H9 (cell line): ENCODE data around the gene BRF1. TPM values are rescaled to one million over a fixed set of nuclear protein-coding genes. Genes with fewer than 3 reads are reported as not detected.

Experiments used
- DNase-seq: peaks from one replicate; pipeline ENCODE4 v3.0.0-alpha.2; 2017
- H2AFZ ChIP-seq: one replicate; pipeline ENCODE4 v1.6.1; 2013; ENCODE audit warnings: mild to moderate bottlenecking, low read length, control low read depth, moderate library complexity
- H2AK5ac ChIP-seq: 2 replicates; pipeline ENCODE4 v1.6.1; 2013; ENCODE audit warnings: low read length, control low read depth, mixed read lengths; ENCODE audit not compliant: insufficient read length
- H2BK120ac ChIP-seq: one replicate; pipeline ENCODE4 v1.6.1; 2013; ENCODE audit warnings: low read depth, mild to moderate bottlenecking, low read length, control low read depth, inconsistent platforms; ENCODE audit not compliant: poor library complexity, severe bottlenecking
- H2BK12ac ChIP-seq: 2 replicates; pipeline ENCODE4 v1.6.1; 2013; ENCODE audit warnings: low read length, control low read depth, mixed read lengths, low read depth; ENCODE audit not compliant: insufficient read length
- H2BK15ac ChIP-seq: 2 replicates; pipeline ENCODE4 v1.6.1; 2013; ENCODE audit warnings: low read depth, low read length, control low read depth
- H2BK20ac ChIP-seq: one replicate; pipeline ENCODE4 v1.6.1; 2013; ENCODE audit warnings: low read depth, mild to moderate bottlenecking, low read length, control low read depth, inconsistent platforms; ENCODE audit not compliant: poor library complexity, severe bottlenecking
- H2BK5ac ChIP-seq: 2 replicates; pipeline ENCODE4 v1.6.1; 2013; ENCODE audit warnings: low read length, control low read depth, mixed read lengths; ENCODE audit not compliant: insufficient read length
- H3K14ac ChIP-seq: 2 replicates; pipeline ENCODE4 v1.6.1; 2013; ENCODE audit warnings: low read length, control low read depth; ENCODE audit not compliant: insufficient read depth
- H3K18ac ChIP-seq: 2 replicates; pipeline ENCODE4 v1.6.1; 2013; ENCODE audit warnings: low read depth, mild to moderate bottlenecking, mixed read lengths, low read length, control low read depth; ENCODE audit not compliant: insufficient read length
- H3K23ac ChIP-seq: 2 replicates; pipeline ENCODE4 v1.6.1; 2013; ENCODE audit warnings: low read length, control low read depth, mixed read lengths, low read depth; ENCODE audit not compliant: insufficient read length
- H3K23me2 ChIP-seq: 2 replicates; pipeline ENCODE4 v1.6.1; 2013; ENCODE audit warnings: low read depth, mild to moderate bottlenecking, mixed read lengths, low read length, control low read depth; ENCODE audit not compliant: insufficient read length, poor library complexity, severe bottlenecking
- H3K27ac ChIP-seq: 2 replicates; pipeline ENCODE4 v1.5.1; 2013; ENCODE audit warnings: low read length, control low read depth, mixed read lengths, low read depth; ENCODE audit not compliant: insufficient read length
- H3K27me3 ChIP-seq: 2 replicates; pipeline ENCODE4 v1.6.1; 2013; ENCODE audit warnings: low read length, control low read depth, inconsistent platforms; ENCODE audit not compliant: insufficient read depth
- H3K4ac ChIP-seq: 2 replicates; pipeline ENCODE4 v1.6.1; 2013; ENCODE audit warnings: low read depth, mild to moderate bottlenecking, control low read depth, inconsistent platforms, low read length, moderate library complexity
- H3K4me1 ChIP-seq: 2 replicates; pipeline ENCODE4 v1.6.1; 2013; ENCODE audit warnings: low read length, control low read depth, inconsistent platforms; ENCODE audit not compliant: insufficient read depth
- H3K4me2 ChIP-seq: 2 replicates; pipeline ENCODE4 v1.6.1; 2013; ENCODE audit warnings: low read length, control low read depth, mixed read lengths; ENCODE audit not compliant: insufficient read length, insufficient read depth
- H3K56ac ChIP-seq: 2 replicates; pipeline ENCODE4 v1.6.1; 2013; ENCODE audit warnings: low read depth, mild to moderate bottlenecking, mixed read lengths, low read length, control low read depth; ENCODE audit not compliant: insufficient read length
- H3K79me1 ChIP-seq: 2 replicates; pipeline ENCODE4 v1.6.1; 2013; ENCODE audit warnings: low read depth, mild to moderate bottlenecking, moderate library complexity, low read length, control low read depth, inconsistent platforms; ENCODE audit not compliant: insufficient read depth, poor library complexity, severe bottlenecking
- H3K79me2 ChIP-seq: 2 replicates; pipeline ENCODE4 v1.6.1; 2013; ENCODE audit warnings: low read length, control low read depth, inconsistent platforms; ENCODE audit not compliant: insufficient read depth
- H3K9ac ChIP-seq: 2 replicates; pipeline ENCODE4 v1.6.1; 2013; ENCODE audit warnings: low read length, control low read depth, mixed read lengths; ENCODE audit not compliant: insufficient read length; ENCODE audit errors: extremely low read depth
- H3K9me3 ChIP-seq: one replicate; pipeline ENCODE4 v1.6.1; 2013; ENCODE audit warnings: low read depth, low read length, inconsistent platforms; ENCODE audit not compliant: control insufficient read depth
- H3T11ph ChIP-seq: one replicate; pipeline ENCODE4 v1.6.1; 2013; ENCODE audit warnings: mild to moderate bottlenecking, low read length, control low read depth, inconsistent platforms
- H4K20me1 ChIP-seq: one replicate; pipeline ENCODE4 v1.6.1; 2013; ENCODE audit not compliant: control insufficient read depth, insufficient read length, insufficient read depth
- H4K5ac ChIP-seq: 2 replicates; pipeline ENCODE4 v1.6.1; 2013; ENCODE audit warnings: low read depth, mild to moderate bottlenecking, mixed read lengths, low read length, control low read depth; ENCODE audit not compliant: insufficient read length
- H4K8ac ChIP-seq: replicated peaks from 2 replicates; pipeline ENCODE4 v1.6.1; 2013; ENCODE audit warnings: low read length, control low read depth, mixed read lengths, low read depth; ENCODE audit not compliant: insufficient read length
- H4K91ac ChIP-seq: 2 replicates; pipeline ENCODE4 v1.6.1; 2013; ENCODE audit warnings: low read depth, mild to moderate bottlenecking, moderate library complexity, mixed read lengths, low read length, control low read depth; ENCODE audit not compliant: insufficient read length
- H3K27ac Mint-ChIP-seq, 3 experiments: 2 replicates in 2 of 3; 3 replicates in 1 of 3; pipeline ENCODE4 v1.8.0; 2020 to 2021; ENCODE audit warnings: mixed read lengths in 3 of 3, mild to moderate bottlenecking in 1 of 3, moderate library complexity in 1 of 3
- H3K27me3 Mint-ChIP-seq: 2 replicates; pipeline ENCODE4 v1.8.0; 2021; ENCODE audit warnings: low read depth, mild to moderate bottlenecking, moderate library complexity, mixed read lengths
- H3K36me3 Mint-ChIP-seq, 3 experiments: 2 replicates in 2 of 3; 3 replicates in 1 of 3; pipeline ENCODE4 v1.8.0; 2020 to 2021; ENCODE audit warnings: low read depth in 3 of 3, mixed read lengths in 3 of 3; ENCODE audit not compliant: insufficient read depth in 1 of 3
- H3K4me1 Mint-ChIP-seq, 2 experiments: 2 replicates each; pipeline ENCODE4 v1.8.0; 2020; ENCODE audit warnings: mixed read lengths in 2 of 2
- H3K4me3 Mint-ChIP-seq, 2 experiments: 2 replicates in 1 of 2; 3 replicates in 1 of 2; pipeline ENCODE4 v1.8.0; 2020 to 2021; ENCODE audit warnings: mild to moderate bottlenecking in 2 of 2, mixed read lengths in 2 of 2, moderate library complexity in 1 of 2
- H3K9me3 Mint-ChIP-seq, 2 experiments: 2 replicates in 1 of 2; 3 replicates in 1 of 2; pipeline ENCODE4 v1.8.0; 2020; ENCODE audit warnings: mild to moderate bottlenecking in 2 of 2, mixed read lengths in 2 of 2, moderate library complexity in 1 of 2
- CTCF ChIP-seq: fragments of 200-600 bp; sonication (generic); conservative IDR thresholded peaks from 3 replicates; pipeline ENCODE4 v1.8.0; 2021; ENCODE audit warnings: antibody characterized with exemption, mild to moderate bottlenecking
- WGBS: extraction: QIAGEN DNeasy Blood & Tissue Kit; methylation state at CpG from one replicate; pipeline ENCODE4 v1.1.7; 2013; ENCODE audit warnings: missing lambda C conversion rate, low lambda C conversion rate, mixed read lengths; ENCODE audit not compliant: insufficient read length; ENCODE audit errors: extremely low coverage; 5-methylcytosine and 5-hydroxymethylcytosine counted together
- total RNA-seq: library from RNA; stranded (reverse); gene quantifications from 2 replicates; pipeline ENCODE4 v1.2.1, GENCODE V29; 2021

BRF1 gene
- total RNA-seq, 1 experiment from 2014 or later: 28.3 TPM

- no peaks in the 10 kb centered on the region for H3K36me3 Mint-ChIP-seq
- no peak overlapping the region for H2BK120ac ChIP-seq
- H3K4me1 Mint-ChIP-seq: peaks cover 14 to 19% of the 10 kb centered on the region in 2 experiments
- H3K79me2 ChIP-seq: no peaks in the 10 kb centered on the region
- no peak overlapping the region for H2BK12ac ChIP-seq
- no peak overlapping the region for H3K4me2 ChIP-seq
- H3K23me2 ChIP-seq: peaks cover 3% of the 10 kb centered on the region
- no peak for TF ChIP-seq CTCF
- H3K27me3 ChIP-seq: peaks cover 7% of the 10 kb centered on the region; the same call in 1 of the 2 replicates
- no peak overlapping the region for H2BK5ac ChIP-seq
- DNase-seq: no peak
- H3K4me1 ChIP-seq: no peaks in the 10 kb centered on the region
- H3K14ac ChIP-seq: no peak overlapping the region
- H2BK20ac ChIP-seq: no peak overlapping the region
- no peak overlapping the region for H4K91ac ChIP-seq
- H3K56ac ChIP-seq: no peak overlapping the region
- H2AK5ac ChIP-seq: no peak overlapping the region
- H2BK15ac ChIP-seq: no peak overlapping the region
- H4K8ac ChIP-seq: no peak overlapping the region
- H3K9ac ChIP-seq: no peak overlapping the region
- H3T11ph ChIP-seq: no peak overlapping the region
- H3K27ac Mint-ChIP-seq: no peak overlapping the region
- WGBS: no CpG with 5 or more reads among the region's 22 CpGs
- H3K9me3 ChIP-seq: no peaks in the 10 kb centered on the region
- H3K9me3 Mint-ChIP-seq: no peaks in the 10 kb centered on the region
- H3K18ac ChIP-seq: no peak overlapping the region
- H2AFZ ChIP-seq: no peak overlapping the region
- peak overlapping the region in 1 of 2 experiments; percentile 63; a peak in 2 of 5 replicates for H3K4me3 Mint-ChIP-seq
- H4K20me1 ChIP-seq: no peaks in the 10 kb centered on the region
- H3K27me3 Mint-ChIP-seq: peaks cover 27% of the 10 kb centered on the region
- no peak overlapping the region for H3K4ac ChIP-seq
- no peak overlapping the region for H4K5ac ChIP-seq
- no peak overlapping the region for H3K27ac ChIP-seq
- H3K23ac ChIP-seq: no peak overlapping the region
- no peaks in the 10 kb centered on the region for H3K79me1 ChIP-seq
These were observed 134.1 kb downstream of the BRF1 start for GRCh38 chr14:105166571-105167302.
